ENCODE data around the gene GK. TPM values are rescaled to one million over a fixed set of nuclear protein-coding genes. Genes with fewer than 3 reads are reported as not detected.

GK gene
- total and polyA plus RNA-seq, 2 donors (not counting 1 experiment from before 2014, with no cell fraction given) = 4.8 to 10.2 TPM

DNA sequence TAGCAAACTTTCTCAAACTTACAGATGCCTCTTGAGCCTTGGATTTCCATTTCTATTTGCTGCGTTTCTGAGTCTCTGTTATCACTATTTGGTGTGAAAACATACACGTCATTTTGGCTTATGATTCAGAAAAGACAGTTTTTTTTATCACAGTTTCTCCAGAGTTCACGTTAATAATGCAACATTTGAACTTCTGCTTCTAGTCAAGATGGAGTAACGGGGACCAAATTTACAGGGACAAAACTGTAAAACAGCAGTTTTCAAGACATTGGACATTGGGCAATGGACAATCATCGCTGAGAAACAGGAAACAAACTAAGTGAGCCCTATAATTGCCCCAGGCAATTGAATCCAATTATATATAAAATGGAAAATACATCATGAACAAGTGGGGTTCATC is 39.5 kb upstream of the GK start:
- Mint-ChIP-seq H3K4me3 (no peak overlapping the region), H3K27me3 (no peaks in the 10 kb centered on the region), H3K4me1 (peaks cover 3% of the 10 kb centered on the region), H3K9me3 (ENCODE audit: insufficient read depth) (no peaks in the 10 kb centered on the region), H3K27ac (no peak overlapping the region)
- no peak for TF ChIP-seq EZH2 (IDR thresholded peaks at IDR 0.05; ENCODE audit: borderline replicate concordance, insufficient read depth, low read depth, low read length, poor library complexity, severe bottlenecking)
- TF ChIP-seq, protein P1, sequence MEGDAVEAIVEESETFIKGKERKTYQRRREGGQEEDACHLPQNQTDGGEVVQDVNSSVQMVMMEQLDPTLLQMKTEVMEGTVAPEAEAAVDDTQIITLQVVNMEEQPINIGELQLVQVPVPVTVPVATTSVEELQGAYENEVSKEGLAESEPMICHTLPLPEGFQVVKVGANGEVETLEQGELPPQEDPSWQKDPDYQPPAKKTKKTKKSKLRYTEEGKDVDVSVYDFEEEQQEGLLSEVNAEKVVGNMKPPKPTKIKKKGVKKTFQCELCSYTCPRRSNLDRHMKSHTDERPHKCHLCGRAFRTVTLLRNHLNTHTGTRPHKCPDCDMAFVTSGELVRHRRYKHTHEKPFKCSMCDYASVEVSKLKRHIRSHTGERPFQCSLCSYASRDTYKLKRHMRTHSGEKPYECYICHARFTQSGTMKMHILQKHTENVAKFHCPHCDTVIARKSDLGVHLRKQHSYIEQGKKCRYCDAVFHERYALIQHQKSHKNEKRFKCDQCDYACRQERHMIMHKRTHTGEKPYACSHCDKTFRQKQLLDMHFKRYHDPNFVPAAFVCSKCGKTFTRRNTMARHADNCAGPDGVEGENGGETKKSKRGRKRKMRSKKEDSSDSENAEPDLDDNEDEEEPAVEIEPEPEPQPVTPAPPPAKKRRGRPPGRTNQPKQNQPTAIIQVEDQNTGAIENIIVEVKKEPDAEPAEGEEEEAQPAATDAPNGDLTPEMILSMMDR (IDR thresholded peaks at IDR 0.05) = no peak
- no peak overlapping the region for H3K4me3 ChIP-seq (ENCODE audit: control extremely low read depth in 1 of 5, extremely low read depth in 1 of 5, insufficient read depth in 1 of 5, low read depth in 2 of 5, low read length in 4 of 5)
- no peak overlapping the region for H3K27ac ChIP-seq (ENCODE audit: low read length in 2 of 2)
- H3K9me3 ChIP-seq (ENCODE audit: control extremely low read depth in 1 of 3, control insufficient read depth in 2 of 3, insufficient read depth in 1 of 3, low read length in 2 of 3) = no peaks in the 10 kb centered on the region
- ATAC-seq (ENCODE audit: low read depth) = no peak
- H3K4me1 ChIP-seq (ENCODE audit: control insufficient read depth in 2 of 2, insufficient read depth in 2 of 2, low read length in 2 of 2) = no peaks in the 10 kb centered on the region
- CTCF ChIA-PET = no interaction called here
- H3K36me3 ChIP-seq (replicated peaks in 1 of 2; ENCODE audit: control extremely low read depth in 1 of 2, control insufficient read depth in 1 of 2, extremely low read depth in 1 of 2, insufficient read depth in 2 of 2, low read length in 1 of 2) = no peaks in the 10 kb centered on the region
- no peak overlapping the region for H3K4me2 ChIP-seq (replicated peaks; ENCODE audit: low read depth, low read length, poor library complexity, severe bottlenecking)
- POLR2A ChIA-PET = no interaction called here
- no peak overlapping the region for H3K9ac ChIP-seq (ENCODE audit: low read length)
- no peak overlapping the region for H2AFZ ChIP-seq (ENCODE audit: insufficient read depth, low read depth, low read length, poor library complexity, severe bottlenecking)
- WGBS (ENCODE audit: insufficient coverage) = no CpG with 5 or more reads among the region's 5 CpGs
- no peaks in the 10 kb centered on the region for H3K27me3 ChIP-seq (replicated peaks in 1 of 4; ENCODE audit: control extremely low read depth in 1 of 4, control insufficient read depth in 3 of 4, insufficient read depth in 4 of 4, low read length in 3 of 4)
- no peaks in the 10 kb centered on the region for H4K20me1 ChIP-seq (ENCODE audit: control insufficient read depth, insufficient read depth, low read length, poor library complexity, severe bottlenecking)
- intact Hi-C loops (cut with micrococcal nuclease) = no loop called here
- H3K79me2 ChIP-seq (ENCODE audit: control insufficient read depth, insufficient read depth, low read length) = no peaks in the 10 kb centered on the region
- DNase-seq = no peak

DNA sequence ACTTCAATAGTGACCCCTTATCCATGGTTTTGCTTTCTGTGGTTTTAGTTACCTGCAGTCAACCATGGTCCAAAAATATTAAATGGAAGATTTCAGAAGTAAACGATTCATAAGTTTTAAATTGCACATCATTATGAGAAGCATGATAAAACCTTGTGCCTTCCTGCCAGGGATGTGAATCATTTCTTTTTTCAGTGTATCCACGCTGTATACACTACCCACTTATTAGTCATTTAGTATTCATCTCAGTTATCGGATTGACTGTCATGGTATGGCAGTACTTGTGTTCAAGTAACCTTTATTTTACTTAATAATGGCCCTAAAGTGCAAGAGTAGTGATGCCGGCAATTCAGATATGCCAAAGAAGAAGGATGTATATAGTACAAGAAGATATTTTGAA is 38.0 kb upstream of the GK start:
- Histone ChIP-seq H3K36me3 (replicated peaks in 1 of 2; ENCODE audit: control extremely low read depth in 1 of 2, control insufficient read depth in 1 of 2, extremely low read depth in 1 of 2, insufficient read depth in 2 of 2, low read length in 1 of 2) (no peaks in the 10 kb centered on the region), H2AFZ (ENCODE audit: insufficient read depth, low read depth, low read length, poor library complexity, severe bottlenecking) (no peak overlapping the region), H3K4me1 (ENCODE audit: control insufficient read depth in 2 of 2, insufficient read depth in 2 of 2, low read length in 2 of 2) (no peaks in the 10 kb centered on the region), H3K9me3 (ENCODE audit: control extremely low read depth in 1 of 3, control insufficient read depth in 2 of 3, insufficient read depth in 1 of 3, low read length in 2 of 3) (no peaks in the 10 kb centered on the region), H3K4me3 (ENCODE audit: control extremely low read depth in 1 of 5, extremely low read depth in 1 of 5, insufficient read depth in 1 of 5, low read depth in 2 of 5, low read length in 4 of 5) (no peak overlapping the region), H3K9ac (ENCODE audit: low read length) (no peak overlapping the region), H3K27me3 (replicated peaks in 1 of 4; ENCODE audit: control extremely low read depth in 1 of 4, control insufficient read depth in 3 of 4, insufficient read depth in 4 of 4, low read length in 3 of 4) (no peaks in the 10 kb centered on the region), H3K4me2 (replicated peaks; ENCODE audit: low read depth, low read length, poor library complexity, severe bottlenecking) (no peak overlapping the region), H3K79me2 (ENCODE audit: control insufficient read depth, insufficient read depth, low read length) (no peaks in the 10 kb centered on the region), H4K20me1 (ENCODE audit: control insufficient read depth, insufficient read depth, low read length, poor library complexity, severe bottlenecking) (no peaks in the 10 kb centered on the region), H3K27ac (ENCODE audit: low read length in 2 of 2) (no peak overlapping the region)
- CTCF ChIA-PET = no interaction called here
- intact Hi-C loops (cut with micrococcal nuclease) = no loop called here
- Mint-ChIP-seq H3K4me1 (peaks cover 3% of the 10 kb centered on the region), H3K9me3 (ENCODE audit: insufficient read depth) (no peaks in the 10 kb centered on the region), H3K4me3 (no peak overlapping the region), H3K27me3 (no peaks in the 10 kb centered on the region), H3K27ac (no peak overlapping the region)
- POLR2A ChIA-PET = no interaction called here
- TF ChIP-seq, protein P1 (IDR thresholded peaks at IDR 0.05) = no peak
- no peak for TF ChIP-seq EZH2 (IDR thresholded peaks at IDR 0.05; ENCODE audit: borderline replicate concordance, insufficient read depth, low read depth, low read length, poor library complexity, severe bottlenecking)
- no peak for ATAC-seq (ENCODE audit: low read depth)
- WGBS (ENCODE audit: insufficient coverage) = no CpG with 5 or more reads among the region's 4 CpGs
- no peak for DNase-seq

Data from B cell (primary cell).